Astrocyte (in vitro differentiated cells and primary cell): ENCODE measurements around the gene ZNF362.

ENCODE experiments used
- EZH2 ChIP-seq: IDR thresholded peaks from 2 replicates; pipeline ENCODE4 v1.6.1; 2012; ENCODE audit warnings: mild to moderate bottlenecking, low read length, inconsistent platforms; ENCODE audit not compliant: insufficient read depth
- TF ChIP-seq, protein P1 (sequence below): IDR thresholded peaks from 2 replicates; pipeline ENCODE4 v1.5.1; 2011; ENCODE audit warnings: low read depth, mild to moderate bottlenecking, inconsistent platforms, low read length, moderate library complexity; ENCODE audit not compliant: insufficient read depth

DNA sequence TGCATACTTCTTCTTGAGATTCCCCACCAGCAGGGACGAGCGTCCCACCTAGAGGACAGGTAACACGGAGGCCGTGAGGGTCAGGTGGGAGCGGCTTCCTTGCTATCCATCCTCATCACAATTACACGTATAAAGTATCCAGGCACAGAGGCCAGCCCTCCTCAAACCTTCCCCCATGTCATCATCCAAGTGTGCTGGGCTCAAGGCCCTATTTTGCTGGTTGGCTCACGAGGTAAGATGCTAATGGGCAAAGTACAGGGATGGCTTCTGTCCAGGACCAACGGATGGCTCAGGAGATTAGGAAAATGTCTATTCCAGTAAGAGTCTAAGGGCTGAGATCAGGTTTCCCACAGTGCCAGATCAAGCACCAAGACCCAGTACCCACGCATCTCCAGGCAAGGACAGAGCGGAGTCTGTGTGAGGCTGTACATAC lies 76.1 kb downstream of the ZNF362 start:
- TF ChIP-seq, protein P1, sequence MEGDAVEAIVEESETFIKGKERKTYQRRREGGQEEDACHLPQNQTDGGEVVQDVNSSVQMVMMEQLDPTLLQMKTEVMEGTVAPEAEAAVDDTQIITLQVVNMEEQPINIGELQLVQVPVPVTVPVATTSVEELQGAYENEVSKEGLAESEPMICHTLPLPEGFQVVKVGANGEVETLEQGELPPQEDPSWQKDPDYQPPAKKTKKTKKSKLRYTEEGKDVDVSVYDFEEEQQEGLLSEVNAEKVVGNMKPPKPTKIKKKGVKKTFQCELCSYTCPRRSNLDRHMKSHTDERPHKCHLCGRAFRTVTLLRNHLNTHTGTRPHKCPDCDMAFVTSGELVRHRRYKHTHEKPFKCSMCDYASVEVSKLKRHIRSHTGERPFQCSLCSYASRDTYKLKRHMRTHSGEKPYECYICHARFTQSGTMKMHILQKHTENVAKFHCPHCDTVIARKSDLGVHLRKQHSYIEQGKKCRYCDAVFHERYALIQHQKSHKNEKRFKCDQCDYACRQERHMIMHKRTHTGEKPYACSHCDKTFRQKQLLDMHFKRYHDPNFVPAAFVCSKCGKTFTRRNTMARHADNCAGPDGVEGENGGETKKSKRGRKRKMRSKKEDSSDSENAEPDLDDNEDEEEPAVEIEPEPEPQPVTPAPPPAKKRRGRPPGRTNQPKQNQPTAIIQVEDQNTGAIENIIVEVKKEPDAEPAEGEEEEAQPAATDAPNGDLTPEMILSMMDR, result no peak
- no peak for TF ChIP-seq EZH2
